Spleen (tissue), 11 donors: ENCODE results near the gene FKBP7. TPM values are rescaled to one million over a fixed set of nuclear protein-coding genes. Genes with fewer than 3 reads are reported as not detected.

Source experiments
- DNase-seq: peaks from one replicate; pipeline ENCODE4 v3.0.0-alpha.2; 2020
- H3K27ac ChIP-seq, 8 donors: fragments of 200-600 bp; sonication (generic) in 7 of 8; 1 replicate in 4 of 8; 2 replicates in 4 of 8; pipeline versions ENCODE4 v1.5.0 to v1.8.0; 2016 to 2021; ENCODE audit warnings: inconsistent platforms in 4 of 8, mild to moderate bottlenecking in 4 of 8, moderate library complexity in 1 of 8
- H3K27me3 ChIP-seq, 7 donors: fragments of 200-600 bp; sonication (generic) in 6 of 7; replicated peaks in 1 of 7; 1 replicate in 4 of 7; 2 replicates in 3 of 7; pipeline versions ENCODE4 v1.5.0 to v1.8.0; 2016 to 2021; ENCODE audit warnings: inconsistent platforms in 3 of 7, mild to moderate bottlenecking in 1 of 7
- H3K36me3 ChIP-seq, 6 donors: fragments of 200-600 bp; sonication (generic) in 5 of 6; 1 replicate in 4 of 6; 2 replicates in 2 of 6; pipeline versions ENCODE4 v1.5.0 to v1.8.0; 2016 to 2021; ENCODE audit warnings: inconsistent platforms in 2 of 6
- H3K4me1 ChIP-seq, 6 donors: fragments of 200-600 bp; sonication (generic) in 5 of 6; 1 replicate in 3 of 6; 2 replicates in 3 of 6; pipeline versions ENCODE4 v1.5.0 to v1.8.0; 2016 to 2021; ENCODE audit warnings: inconsistent platforms in 3 of 6
- H3K4me3 ChIP-seq, 8 donors: fragments of 200-600 bp; sonication (generic) in 7 of 8; 1 replicate in 4 of 8; 2 replicates in 4 of 8; pipeline versions ENCODE4 v1.5.0 to v1.8.0; 2016 to 2021; ENCODE audit warnings: inconsistent platforms in 4 of 8, mild to moderate bottlenecking in 4 of 8, moderate library complexity in 2 of 8
- H3K9me3 ChIP-seq, 8 donors: fragments of 200-600 bp; sonication (generic) in 7 of 8; 1 replicate in 4 of 8; 2 replicates in 4 of 8; pipeline versions ENCODE4 v1.5.0 to v1.8.0; 2016 to 2021; ENCODE audit warnings: inconsistent platforms in 4 of 8
- POLR2A ChIP-seq, 3 donors: fragments of 450-650 bp; IDR thresholded peaks; one replicate each; pipeline ENCODE4 v1.5.1; 2017; ENCODE audit warnings: antibody characterized with exemption in 3 of 3, mild to moderate bottlenecking in 1 of 3
- POLR2AphosphoS5 ChIP-seq, 3 donors: sonication (generic); formaldehyde crosslinking; IDR thresholded peaks; one replicate each; pipeline ENCODE4 v1.5.1; 2017; ENCODE audit warnings: antibody characterized with exemption in 3 of 3
- WGBS, 5 donors: extraction: QIAGEN DNeasy Blood & Tissue Kit in 3 of 5; methylation state at CpG; one replicate each; pipeline versions ENCODE4 v1.1.5 to v1.1.7; 2013 to 2018; 5-methylcytosine and 5-hydroxymethylcytosine counted together
- intact Hi-C: fragments of 100-400 bp; cut with DNase I; formaldehyde crosslinking; loops from one replicate; pipeline ENCODE4 v1.15.0; 2023; ENCODE audit warnings: low total_unique reads
- polyA plus RNA-seq, 3 donors: library from polyadenylated mRNA; stranded (reverse); fragments of 200-250 nt; gene quantifications; one replicate each; pipeline ENCODE4 v1.2.1, GENCODE V29; 2013
- total RNA-seq, 7 donors: library from RNA; depleted of rRNA in 3 of 7; stranded (reverse); fragments of >200 nt in 3 of 7; fragmentation: NEBNext Ultra II Directional in 4 of 7; extraction: Animal tissue kit (Norgen Biotek cat#: 25700) in 4 of 7; gene quantifications; one replicate each; pipeline versions ENCODE4 v1.1.0 to v1.2.1, GENCODE V29; 2016 to 2021
- TF ChIP-seq, protein P1 (sequence below), 11 experiments: fragments of 200-600 bp in 7 of 11; fragments of 450-650 bp in 4 of 11; sonication (generic) in 4 of 11; IDR thresholded peaks in 8 of 11; conservative IDR thresholded peaks in 3 of 11; 1 replicate in 7 of 11; 2 replicates in 4 of 11; pipeline versions ENCODE4 v1.4.0 to v1.8.0; 2016 to 2021; ENCODE audit warnings: antibody characterized with exemption in 11 of 11, inconsistent platforms in 4 of 11, mild to moderate bottlenecking in 1 of 11
- donor health status: healthy with polysubstance abuse.
- donor health status: DM: no; HTN: no; CAD: no; lungs with moderate emphysema.
- donor health status: DM: no; HTN: no; CAD: no.
- donor health status: Bipolar disorder and iron deficiency.
- donor health status: healthy.
- donor health status: DM: no; HTN: no; CAD: no.
- donor health status: DM: yes; HTN: yes; CAD: no.

The FKBP7 gene
- total and polyA plus RNA-seq, 10 donors: 1.8 to 5.8 (median 3.6) TPM

DNA sequence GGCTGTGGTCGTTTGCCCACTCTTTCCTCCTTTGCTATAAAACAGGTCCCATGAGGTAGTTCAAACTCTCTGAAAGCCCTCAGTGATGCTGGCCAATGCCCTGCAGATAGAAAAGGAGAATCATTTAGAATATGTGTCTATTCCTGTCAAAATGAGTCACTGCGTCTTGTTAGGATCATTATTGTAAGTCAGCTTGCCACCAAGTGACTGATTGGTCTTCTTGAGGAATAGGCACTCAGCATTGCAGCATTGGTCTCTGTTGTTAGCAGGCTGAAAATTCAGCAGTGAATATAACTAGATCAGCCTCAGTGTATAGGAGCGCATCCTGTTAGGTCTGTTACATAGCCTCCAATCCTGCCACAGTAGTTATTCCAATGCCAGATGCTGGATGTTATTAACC lies 56.3 kb downstream of the FKBP7 start:
- Histone ChIP-seq H3K27me3 (no peaks in the 10 kb centered on the region), H3K4me3 (no peak overlapping the region), H3K36me3 (peaks cover 0 to 10% (median 2%) of the 10 kb centered on the region in 6 donors), H3K9me3 (peaks cover 0 to 30% (median 13%) of the 10 kb centered on the region in 8 donors), H3K27ac (no peak overlapping the region), H3K4me1 (peaks cover 0 to 9% (median 0%) of the 10 kb centered on the region in 6 donors)
- 80 to 96% (median 91%) methylated on average over 3 of the region's 3 CpGs for WGBS, 5 donors
- intact Hi-C loops: no loop called here
- no peak for TF ChIP-seq POLR2A (IDR thresholded peaks at IDR 0.05)
- no peak for DNase-seq

DNA sequence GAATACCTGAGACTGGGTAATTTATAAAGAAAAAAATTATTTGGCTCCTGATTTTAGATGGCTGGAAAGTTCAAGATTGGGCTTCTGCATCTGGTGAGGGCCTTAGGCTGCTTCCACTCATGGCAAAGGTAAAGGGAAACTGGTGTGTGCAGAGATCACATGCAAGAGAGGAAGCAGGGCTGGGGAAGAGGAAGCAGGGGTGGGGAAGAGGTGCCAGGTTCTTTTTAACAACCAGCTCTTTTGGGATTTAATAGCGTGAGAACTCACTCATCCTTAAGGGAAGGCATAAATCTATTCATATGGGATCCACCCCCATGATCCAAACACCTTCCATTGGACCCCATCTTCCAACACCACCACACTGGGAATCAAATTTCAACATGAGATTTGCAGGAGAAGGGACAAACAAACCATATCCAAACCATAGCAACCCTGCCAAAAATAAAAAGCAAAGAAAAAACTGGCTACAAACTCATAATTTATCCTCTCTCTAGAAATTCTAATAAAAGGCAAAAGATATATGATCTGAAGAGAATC lies 57.9 kb downstream of the FKBP7 start:
- H3K9me3 ChIP-seq: peaks cover 0 to 18% (median 9%) of the 10 kb centered on the region in 8 donors
- H3K4me1 ChIP-seq: peaks cover 0 to 21% (median 7%) of the 10 kb centered on the region in 6 donors
- intact Hi-C loops: no loop called here
- no peaks in the 10 kb centered on the region for H3K27me3 ChIP-seq
- no peak overlapping the region for H3K27ac ChIP-seq
- no peak overlapping the region for H3K4me3 ChIP-seq
- no peaks in the 10 kb centered on the region for H3K36me3 ChIP-seq
- WGBS, 5 donors: 18 to 25% (median 22%) methylated on average over 1 of the region's 1 CpG
- DNase-seq: no peak
- TF ChIP-seq POLR2A (IDR thresholded peaks at IDR 0.05) (no peak), POLR2AphosphoS5 (IDR thresholded peaks at IDR 0.05) (no peak)
- TF ChIP-seq, protein P1, sequence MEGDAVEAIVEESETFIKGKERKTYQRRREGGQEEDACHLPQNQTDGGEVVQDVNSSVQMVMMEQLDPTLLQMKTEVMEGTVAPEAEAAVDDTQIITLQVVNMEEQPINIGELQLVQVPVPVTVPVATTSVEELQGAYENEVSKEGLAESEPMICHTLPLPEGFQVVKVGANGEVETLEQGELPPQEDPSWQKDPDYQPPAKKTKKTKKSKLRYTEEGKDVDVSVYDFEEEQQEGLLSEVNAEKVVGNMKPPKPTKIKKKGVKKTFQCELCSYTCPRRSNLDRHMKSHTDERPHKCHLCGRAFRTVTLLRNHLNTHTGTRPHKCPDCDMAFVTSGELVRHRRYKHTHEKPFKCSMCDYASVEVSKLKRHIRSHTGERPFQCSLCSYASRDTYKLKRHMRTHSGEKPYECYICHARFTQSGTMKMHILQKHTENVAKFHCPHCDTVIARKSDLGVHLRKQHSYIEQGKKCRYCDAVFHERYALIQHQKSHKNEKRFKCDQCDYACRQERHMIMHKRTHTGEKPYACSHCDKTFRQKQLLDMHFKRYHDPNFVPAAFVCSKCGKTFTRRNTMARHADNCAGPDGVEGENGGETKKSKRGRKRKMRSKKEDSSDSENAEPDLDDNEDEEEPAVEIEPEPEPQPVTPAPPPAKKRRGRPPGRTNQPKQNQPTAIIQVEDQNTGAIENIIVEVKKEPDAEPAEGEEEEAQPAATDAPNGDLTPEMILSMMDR (IDR thresholded peaks at IDR 0.05 in 8 of 11, conservative IDR thresholded peaks at IDR 0.05 in 3 of 11): no peak

DNA sequence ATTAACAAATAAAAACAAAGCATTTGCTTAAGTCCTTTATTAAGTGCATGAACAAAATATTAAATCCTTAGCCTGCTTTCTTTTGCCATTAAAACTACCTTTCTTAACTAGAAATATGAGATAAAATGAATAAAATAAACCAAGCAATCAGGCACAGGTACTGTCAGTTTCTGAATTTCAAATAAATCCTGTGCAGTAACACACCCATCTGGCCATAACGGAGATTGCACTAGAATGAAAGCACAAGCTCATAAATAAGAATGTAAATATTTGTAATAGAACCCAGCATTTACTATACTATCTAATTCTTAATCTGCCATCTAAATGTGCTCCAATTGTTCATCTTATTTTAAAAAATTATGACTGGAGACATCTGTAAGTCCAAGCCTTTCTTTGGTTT lies 59.3 kb downstream of the FKBP7 start:
- H3K4me1 ChIP-seq: peaks cover 6 to 35% (median 18%) of the 10 kb centered on the region in 6 donors
- intact Hi-C loops: no loop called here
- no peaks in the 10 kb centered on the region for H3K27me3 ChIP-seq
- H3K4me3 ChIP-seq: no peak overlapping the region
- no peaks in the 10 kb centered on the region for H3K36me3 ChIP-seq
- DNase-seq: no peak
- H3K27ac ChIP-seq: no peak overlapping the region
- H3K9me3 ChIP-seq: peaks cover 0 to 4% (median 0%) of the 10 kb centered on the region in 8 donors
- WGBS, 5 donors: 71 to 74% (median 73%) methylated on average over 1 of the region's 1 CpG
- TF ChIP-seq POLR2A (IDR thresholded peaks at IDR 0.05): no peak
- TF ChIP-seq, protein P1 (IDR thresholded peaks at IDR 0.05 in 8 of 11, conservative IDR thresholded peaks at IDR 0.05 in 3 of 11): no peak
- TF ChIP-seq POLR2AphosphoS5 (IDR thresholded peaks at IDR 0.05): no peak

DNA sequence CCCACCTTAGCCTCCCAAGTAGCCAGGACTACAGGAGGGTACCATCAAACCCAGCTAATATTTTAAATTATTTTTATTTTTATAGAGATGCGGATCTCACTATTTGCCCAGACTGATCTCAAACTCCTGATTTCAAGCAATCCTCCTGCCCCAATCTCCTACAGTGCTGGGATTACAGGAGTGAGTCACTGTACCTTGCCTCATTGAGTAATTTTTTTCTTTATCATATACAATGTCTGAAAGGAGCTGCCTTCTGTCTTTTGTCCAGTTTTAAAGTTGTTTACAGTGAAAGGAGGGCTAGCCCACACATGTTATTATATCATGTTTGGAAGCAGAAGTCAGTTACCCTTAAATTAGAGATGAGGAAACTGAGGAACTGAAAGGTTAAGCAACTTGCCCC lies 60.0 kb downstream of the FKBP7 start:
- intact Hi-C loops: no loop called here
- Histone ChIP-seq H3K9me3 (no peaks in the 10 kb centered on the region), H3K36me3 (no peaks in the 10 kb centered on the region), H3K4me1 (peaks cover 6 to 38% (median 21%) of the 10 kb centered on the region in 6 donors), H3K27ac (no peak overlapping the region), H3K27me3 (no peaks in the 10 kb centered on the region), H3K4me3 (no peak overlapping the region)
- TF ChIP-seq POLR2AphosphoS5 (IDR thresholded peaks at IDR 0.05): no peak
- no peak for TF ChIP-seq POLR2A (IDR thresholded peaks at IDR 0.05)
- TF ChIP-seq, protein P1 (IDR thresholded peaks at IDR 0.05 in 8 of 11, conservative IDR thresholded peaks at IDR 0.05 in 3 of 11): no peak
- WGBS, 5 donors: 91 to 97% (median 94%) methylated on average over 1 of the region's 1 CpG
- no peak for DNase-seq
